ENCODE results near the gene EVI2B.

GRCh38 chr17:31329221-31329620 lies 15.4 kb upstream of the EVI2B start:
- TF ChIP-seq CTCF (IDR thresholded peaks at IDR 0.05) (no peak), POLR2A (IDR thresholded peaks at IDR 0.05) (no peak)
